ENCODE measurements around the gene LRBA.

LRBA gene

GRCh38 chr4:150799207-150799606, 215.9 kb downstream of the LRBA start:
- DNase-seq (ENCODE audit: low read depth): peak; percentile 5
- peak; percentile 22 for TF ChIP-seq CTCF (IDR thresholded peaks at IDR 0.05; ENCODE audit: insufficient read depth, low read depth, low read length, missing control alignments)
- H3K4me3 ChIP-seq (ENCODE audit: low read length): no peak overlapping the region

- TF ChIP-seq CTCF (IDR thresholded peaks at IDR 0.05; ENCODE audit: insufficient read depth, low read depth, low read length, missing control alignments): no peak
- no peak for DNase-seq (ENCODE audit: low read depth)
- H3K4me3 ChIP-seq (ENCODE audit: low read length): no peak overlapping the region
Measured at GRCh38 chr4:150794706-150795105, 220.4 kb downstream of the LRBA start.

GRCh38 chr4:150789864-150790263, 225.2 kb downstream of the LRBA start:
- H3K4me3 ChIP-seq (ENCODE audit: low read length): no peak overlapping the region
- no peak for TF ChIP-seq CTCF (IDR thresholded peaks at IDR 0.05; ENCODE audit: insufficient read depth, low read depth, low read length, missing control alignments)
- no peak for DNase-seq (ENCODE audit: low read depth)

GRCh38 chr4:150784939-150785338, 230.1 kb downstream of the LRBA start:
- no peak for TF ChIP-seq CTCF (IDR thresholded peaks at IDR 0.05; ENCODE audit: insufficient read depth, low read depth, low read length, missing control alignments)
- no peak overlapping the region for H3K4me3 ChIP-seq (ENCODE audit: low read length)
- DNase-seq (ENCODE audit: low read depth): no peak

GRCh38 chr4:150784305-150784704, 230.8 kb downstream of the LRBA start:
- TF ChIP-seq CTCF (IDR thresholded peaks at IDR 0.05; ENCODE audit: insufficient read depth, low read depth, low read length, missing control alignments): no peak
- H3K4me3 ChIP-seq (ENCODE audit: low read length): no peak overlapping the region
- DNase-seq (ENCODE audit: low read depth): no peak

GRCh38 chr4:150782921-150783320, 232.2 kb downstream of the LRBA start:
- no peak for TF ChIP-seq CTCF (IDR thresholded peaks at IDR 0.05; ENCODE audit: insufficient read depth, low read depth, low read length, missing control alignments)
- no peak overlapping the region for H3K4me3 ChIP-seq (ENCODE audit: low read length)

GRCh38 chr4:150782311-150782710, 232.8 kb downstream of the LRBA start:
- DNase-seq (ENCODE audit: low read depth): no peak
- TF ChIP-seq CTCF (IDR thresholded peaks at IDR 0.05; ENCODE audit: insufficient read depth, low read depth, low read length, missing control alignments): no peak
- no peak overlapping the region for H3K4me3 ChIP-seq (ENCODE audit: low read length)

More at GRCh38 chr4:150782921-150783320, 232.2 kb downstream of the LRBA start:
- no peak for DNase-seq (ENCODE audit: low read depth)
